ENCODE measurements around the gene TUSC2. TPM values are rescaled to one million over a fixed set of nuclear protein-coding genes. Genes with fewer than 3 reads are reported as not detected.

TUSC2 gene
- total RNA-seq, 1 donor from 2014 or later: 29.4 TPM

DNA sequence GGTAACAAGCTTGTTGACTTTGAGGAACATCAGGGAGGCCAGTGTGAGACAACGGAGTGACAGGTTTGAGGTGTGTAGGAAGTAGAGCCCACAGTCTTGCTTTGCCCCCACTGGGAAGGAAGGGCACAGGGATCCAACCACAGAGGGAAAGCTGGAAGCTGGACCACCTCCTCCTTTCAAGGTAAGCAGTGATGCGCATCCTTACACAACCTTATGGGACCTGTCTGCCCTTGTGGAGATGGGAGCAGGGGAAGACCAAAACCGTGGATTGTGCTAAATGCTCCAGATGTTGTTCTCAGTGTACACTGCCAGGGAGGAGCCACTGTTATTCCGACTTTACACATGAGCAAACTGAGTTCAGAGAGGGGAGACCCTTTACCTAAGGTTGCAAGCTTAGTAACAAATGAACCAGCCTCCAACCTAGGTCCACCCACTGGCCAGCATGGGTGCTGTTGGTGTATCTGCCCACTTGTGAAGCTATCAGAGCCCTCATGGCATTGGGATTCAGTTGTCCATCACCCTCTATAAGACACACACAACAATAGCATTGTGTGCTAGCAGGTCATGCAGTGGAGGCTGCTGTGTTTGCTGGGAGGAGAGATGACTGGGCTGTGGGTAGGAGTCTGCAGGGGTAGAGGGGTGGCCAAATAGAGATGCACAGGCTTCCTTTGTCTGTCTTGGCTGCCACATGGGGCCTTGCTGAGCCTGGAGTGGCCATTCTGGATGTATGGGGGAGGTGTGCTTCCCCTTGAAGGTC, 49.7 kb downstream of the TUSC2 start:
- H3K36me3 ChIP-seq: peaks cover 4% of the 10 kb centered on the region
- no peak for ATAC-seq
- no peaks in the 10 kb centered on the region for H3K9me3 ChIP-seq
- DNase-seq: no peak
- no peak overlapping the region for H3K4me3 ChIP-seq
- H3K27ac ChIP-seq: no peak overlapping the region
- H3K27me3 ChIP-seq (ENCODE audit: low read depth): peaks cover 23% of the 10 kb centered on the region
- TF ChIP-seq, protein P1, sequence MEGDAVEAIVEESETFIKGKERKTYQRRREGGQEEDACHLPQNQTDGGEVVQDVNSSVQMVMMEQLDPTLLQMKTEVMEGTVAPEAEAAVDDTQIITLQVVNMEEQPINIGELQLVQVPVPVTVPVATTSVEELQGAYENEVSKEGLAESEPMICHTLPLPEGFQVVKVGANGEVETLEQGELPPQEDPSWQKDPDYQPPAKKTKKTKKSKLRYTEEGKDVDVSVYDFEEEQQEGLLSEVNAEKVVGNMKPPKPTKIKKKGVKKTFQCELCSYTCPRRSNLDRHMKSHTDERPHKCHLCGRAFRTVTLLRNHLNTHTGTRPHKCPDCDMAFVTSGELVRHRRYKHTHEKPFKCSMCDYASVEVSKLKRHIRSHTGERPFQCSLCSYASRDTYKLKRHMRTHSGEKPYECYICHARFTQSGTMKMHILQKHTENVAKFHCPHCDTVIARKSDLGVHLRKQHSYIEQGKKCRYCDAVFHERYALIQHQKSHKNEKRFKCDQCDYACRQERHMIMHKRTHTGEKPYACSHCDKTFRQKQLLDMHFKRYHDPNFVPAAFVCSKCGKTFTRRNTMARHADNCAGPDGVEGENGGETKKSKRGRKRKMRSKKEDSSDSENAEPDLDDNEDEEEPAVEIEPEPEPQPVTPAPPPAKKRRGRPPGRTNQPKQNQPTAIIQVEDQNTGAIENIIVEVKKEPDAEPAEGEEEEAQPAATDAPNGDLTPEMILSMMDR (IDR thresholded peaks at IDR 0.05): no peak
- intact Hi-C loops (cut with DNase I): no loop called here
- peaks cover 15% of the 10 kb centered on the region for H3K4me1 ChIP-seq

DNA sequence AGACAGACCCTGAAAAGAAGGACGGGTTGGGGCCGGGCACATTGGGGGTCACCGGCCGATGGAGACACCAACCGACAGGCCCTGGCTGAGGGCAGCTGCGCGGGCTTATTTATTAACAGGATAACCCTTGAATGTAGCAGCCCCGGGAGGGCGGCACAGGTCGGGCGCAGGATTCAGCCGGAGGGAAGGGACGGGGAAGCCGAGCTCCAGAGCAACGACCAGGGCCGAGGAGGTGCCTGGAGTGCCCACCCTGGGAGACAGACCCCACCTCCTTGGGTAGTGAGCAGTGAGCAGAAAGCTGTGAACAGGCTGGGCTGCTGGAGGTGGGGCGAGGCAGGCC, 51.3 kb downstream of the TUSC2 start:
- H3K27ac ChIP-seq: no peak overlapping the region
- TF ChIP-seq, protein P1 (IDR thresholded peaks at IDR 0.05): no peak

DNA sequence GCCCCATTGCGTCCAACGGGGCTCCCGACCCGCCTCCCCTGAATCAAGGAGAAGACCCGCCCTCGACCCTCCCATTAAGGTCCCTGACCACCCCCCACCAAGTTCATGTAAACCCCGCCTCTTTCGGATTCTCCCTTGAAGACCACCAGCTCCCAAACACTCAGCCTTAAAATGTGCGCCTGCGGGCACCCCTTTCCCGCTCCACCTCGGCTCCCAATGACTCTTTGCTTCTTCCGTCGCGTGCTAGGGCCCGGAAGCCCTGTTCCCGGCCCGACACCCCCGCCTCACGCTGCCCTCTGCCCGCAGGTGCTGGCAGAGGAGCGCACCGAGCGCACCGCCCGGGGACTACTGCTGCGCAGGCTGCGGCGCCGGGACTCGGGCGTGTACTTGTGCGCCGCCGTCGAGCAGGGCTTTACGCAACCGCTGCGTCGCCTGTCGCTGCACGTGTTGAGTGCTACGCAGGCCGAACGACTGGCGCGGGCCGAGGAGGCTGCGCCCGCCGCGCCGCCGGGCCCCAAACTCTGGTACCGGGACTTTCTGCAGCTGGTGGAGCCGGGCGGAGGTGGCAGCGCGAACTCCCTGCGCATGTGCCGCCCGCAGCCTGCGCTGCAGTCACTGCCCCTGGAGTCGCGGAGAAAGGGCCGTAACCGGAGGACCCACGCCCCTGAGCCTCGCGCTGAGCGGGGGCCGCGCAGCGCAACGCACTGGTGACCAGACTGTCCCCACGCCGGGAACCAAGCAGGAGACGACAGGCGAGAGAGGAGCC, 51.8 kb downstream of the TUSC2 start:
- H3K27ac ChIP-seq: no peak overlapping the region
- DNase-seq (no peak), ATAC-seq (no peak)
- H3K36me3 ChIP-seq: peaks cover 4% of the 10 kb centered on the region
- TF ChIP-seq, protein P1 (IDR thresholded peaks at IDR 0.05): no peak
- no peaks in the 10 kb centered on the region for H3K9me3 ChIP-seq
- H3K4me1 ChIP-seq: peaks cover 30% of the 10 kb centered on the region
- intact Hi-C loops (cut with DNase I): no loop called here
- H3K4me3 ChIP-seq: no peak overlapping the region
- peaks cover 23% of the 10 kb centered on the region for H3K27me3 ChIP-seq (ENCODE audit: low read depth)

More for the DNA sequence above, 51.3 kb downstream of the TUSC2 start:
- ATAC-seq (no peak), DNase-seq (no peak)
- Histone ChIP-seq H3K36me3 (peaks cover 4% of the 10 kb centered on the region), H3K9me3 (no peaks in the 10 kb centered on the region), H3K4me1 (peaks cover 25% of the 10 kb centered on the region), H3K4me3 (no peak overlapping the region), H3K27me3 (ENCODE audit: low read depth) (peaks cover 23% of the 10 kb centered on the region)
- intact Hi-C loops (cut with DNase I): no loop called here

DNA sequence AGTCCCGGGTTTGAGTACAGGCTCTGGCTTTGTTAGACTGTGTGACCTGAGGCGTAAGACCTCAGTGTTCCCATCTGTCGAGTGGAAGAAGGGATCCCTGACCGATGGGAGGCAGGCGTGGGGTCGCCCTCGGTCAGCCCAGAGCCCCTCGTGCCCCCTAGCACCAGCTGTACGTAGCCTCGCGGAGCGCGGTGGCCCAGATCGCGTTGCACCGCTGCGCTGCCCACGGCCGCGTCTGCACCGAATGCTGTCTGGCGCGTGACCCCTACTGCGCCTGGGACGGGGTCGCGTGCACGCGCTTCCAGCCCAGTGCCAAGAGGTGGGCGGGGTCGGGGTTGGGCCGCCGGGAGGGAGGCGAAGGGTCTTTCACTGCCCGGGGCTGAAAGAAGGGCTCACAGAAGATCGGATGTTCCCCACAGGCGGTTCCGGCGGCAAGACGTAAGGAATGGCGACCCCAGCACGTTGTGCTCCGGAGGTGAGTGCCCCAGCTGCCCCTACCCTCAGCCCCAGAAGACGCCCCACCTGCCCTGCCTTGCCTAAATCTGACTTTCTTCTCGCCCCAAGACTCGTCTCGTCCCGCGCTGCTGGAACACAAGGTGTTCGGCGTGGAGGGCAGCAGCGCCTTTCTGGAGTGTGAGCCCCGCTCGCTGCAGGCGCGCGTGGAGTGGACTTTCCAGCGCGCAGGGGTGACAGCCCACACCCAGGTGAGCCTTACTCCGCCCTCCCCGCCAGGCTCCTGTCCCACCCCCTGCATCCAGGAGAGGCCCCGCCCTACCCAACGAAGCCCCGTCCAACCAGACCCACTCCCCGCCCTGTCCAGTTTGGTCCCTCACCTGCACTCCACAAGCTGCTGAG, 52.7 kb downstream of the TUSC2 start:
- intact Hi-C loops (cut with DNase I): no loop called here

More for the DNA sequence above, 52.7 kb downstream of the TUSC2 start:
- TF ChIP-seq, protein P1 (IDR thresholded peaks at IDR 0.05): no peak
- no peak overlapping the region for H3K4me3 ChIP-seq
- H3K4me1 ChIP-seq: peaks cover 32% of the 10 kb centered on the region
- ATAC-seq (no peak), DNase-seq (no peak)
- H3K9me3 ChIP-seq: no peaks in the 10 kb centered on the region
- H3K27ac ChIP-seq: no peak overlapping the region
- H3K27me3 ChIP-seq (ENCODE audit: low read depth): peaks cover 23% of the 10 kb centered on the region
- peaks cover 4% of the 10 kb centered on the region for H3K36me3 ChIP-seq

Other genes starting within 250 kb of the TUSC2 start
- gene RBM5, start 239.3 kb downstream of the TUSC2 start, total RNA-seq: 153 TPM
- gene SEMA3F, start 172.9 kb downstream of the TUSC2 start, total RNA-seq: 44.7 TPM
- not detected for gene GNAT1, start 136.6 kb downstream of the TUSC2 start, total RNA-seq
- gene SLC38A3, start 123.0 kb downstream of the TUSC2 start, total RNA-seq: not detected
- gene GNAI2, start 92.0 kb downstream of the TUSC2 start, total RNA-seq: 372 TPM
- gene SEMA3B, start 59.1 kb downstream of the TUSC2 start, total RNA-seq: 77.6 TPM
- not detected for gene LSMEM2, start 49.1 kb downstream of the TUSC2 start, total RNA-seq
- gene IFRD2, start 35.8 kb downstream of the TUSC2 start, total RNA-seq: 66.9 TPM
- gene HYAL3, start 28.8 kb downstream of the TUSC2 start, total RNA-seq: 4.0 TPM
- 9.3 TPM for gene NAA80, start 28.8 kb downstream of the TUSC2 start, total RNA-seq
- 58.2 TPM for gene HYAL1, start 24.6 kb downstream of the TUSC2 start, total RNA-seq
- 155 TPM for gene HYAL2, start 5.5 kb downstream of the TUSC2 start, total RNA-seq
- gene RASSF1, start 12.6 kb upstream of the TUSC2 start, total RNA-seq: 39.5 TPM
- 32.8 TPM for gene ZMYND10, start 17.5 kb upstream of the TUSC2 start, total RNA-seq
- gene NPRL2, start 22.6 kb upstream of the TUSC2 start, total RNA-seq: 17.7 TPM
- gene CYB561D2, start 22.6 kb upstream of the TUSC2 start, total RNA-seq: 21.7 TPM
- gene TMEM115, start 31.3 kb upstream of the TUSC2 start, total RNA-seq: 37.5 TPM
- gene CACNA2D2, start 175.4 kb upstream of the TUSC2 start, total RNA-seq: 105 TPM
- 6.7 TPM for gene C3orf18, start 239.5 kb upstream of the TUSC2 start, total RNA-seq
- 28.4 TPM for gene HEMK1, start 241.3 kb upstream of the TUSC2 start, total RNA-seq